GM03348 (cell line): Measurements from ENCODE around the gene DBH.

Source experiments
- DNase-seq: peaks from one replicate; pipeline ENCODE4 v3.0.0; 2012; ENCODE audit warnings: low spot score

DBH gene

DNA sequence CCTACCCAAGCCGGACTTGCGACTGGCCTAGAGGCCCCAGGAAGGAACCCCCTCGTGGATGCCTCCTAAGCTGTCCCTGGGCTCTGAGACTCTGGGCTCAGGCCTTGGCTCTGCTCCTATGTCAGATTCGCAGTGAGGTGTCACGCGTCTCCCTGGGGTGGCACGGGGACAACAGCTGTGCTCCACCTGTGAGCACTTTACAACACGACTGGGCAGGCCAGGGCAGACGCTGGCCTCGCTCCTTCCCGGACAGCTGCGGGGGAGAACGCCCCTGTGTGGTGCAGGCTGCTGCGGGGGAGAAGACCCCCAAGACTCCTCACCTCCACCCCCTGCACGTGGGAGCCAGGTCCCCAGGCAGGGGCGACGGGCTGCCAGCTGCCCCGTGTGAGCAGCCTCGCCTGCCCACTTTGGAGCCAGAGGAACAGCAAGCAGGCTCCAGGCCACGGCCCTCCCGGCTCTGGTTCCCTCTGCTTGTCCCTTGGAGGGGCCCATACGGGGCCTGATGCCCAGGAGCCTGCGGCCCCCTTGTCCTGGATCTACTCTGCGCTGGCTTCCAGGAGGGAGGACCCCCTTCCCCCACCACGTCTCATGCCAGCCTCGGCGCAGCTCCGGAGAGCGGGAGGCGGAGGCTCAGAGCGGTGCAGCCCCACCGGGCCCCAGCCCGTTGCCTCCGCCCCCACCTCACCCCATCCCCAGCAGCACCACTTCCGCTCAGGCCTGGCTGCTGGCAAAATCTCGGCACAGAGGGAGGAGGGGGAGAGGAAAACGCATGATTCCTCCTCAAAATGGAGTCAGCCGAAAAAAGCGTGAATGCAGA lies 66.0 kb downstream of the DBH start:
- DNase-seq, result no peak

DNA sequence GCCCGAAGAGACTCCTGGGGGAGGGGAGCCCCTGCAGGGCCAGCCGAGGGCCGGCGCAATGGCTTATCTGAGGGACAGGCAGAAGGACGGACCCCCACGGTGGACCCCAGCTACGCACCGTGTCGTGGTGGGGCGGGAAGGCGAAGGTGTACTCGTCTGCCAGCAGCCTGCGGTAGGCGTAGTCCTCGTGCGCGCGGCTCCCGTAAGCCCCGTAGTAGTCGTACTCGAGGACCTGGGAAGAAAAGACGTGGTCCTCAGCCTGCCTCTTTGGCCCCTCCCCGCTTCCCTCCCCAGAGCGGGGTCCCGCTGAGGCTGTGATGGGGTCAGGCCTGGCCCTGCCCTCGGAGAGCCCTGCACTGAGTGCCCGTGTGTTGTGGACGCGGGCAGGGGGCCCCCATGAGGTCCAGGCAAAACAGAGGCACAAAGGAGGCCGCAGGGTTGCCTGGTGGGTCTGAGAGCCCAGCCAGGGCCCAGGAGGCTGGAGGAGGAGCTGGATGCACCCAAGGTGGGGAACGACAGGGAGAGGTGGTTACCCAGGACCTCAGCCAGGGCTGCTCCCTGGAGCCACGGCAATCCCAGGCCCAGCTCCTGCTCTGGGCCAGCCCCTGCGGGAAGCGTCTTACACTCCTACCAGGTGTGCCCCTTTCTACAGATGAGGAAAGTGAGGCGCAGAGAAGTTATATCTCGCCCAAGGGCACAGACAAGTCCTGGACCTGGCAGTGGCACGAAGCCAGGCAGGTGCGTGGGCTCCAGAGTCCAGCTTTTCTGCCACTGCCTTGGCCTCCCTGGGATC lies 66.8 kb downstream of the DBH start:
- no peak for DNase-seq

DNA sequence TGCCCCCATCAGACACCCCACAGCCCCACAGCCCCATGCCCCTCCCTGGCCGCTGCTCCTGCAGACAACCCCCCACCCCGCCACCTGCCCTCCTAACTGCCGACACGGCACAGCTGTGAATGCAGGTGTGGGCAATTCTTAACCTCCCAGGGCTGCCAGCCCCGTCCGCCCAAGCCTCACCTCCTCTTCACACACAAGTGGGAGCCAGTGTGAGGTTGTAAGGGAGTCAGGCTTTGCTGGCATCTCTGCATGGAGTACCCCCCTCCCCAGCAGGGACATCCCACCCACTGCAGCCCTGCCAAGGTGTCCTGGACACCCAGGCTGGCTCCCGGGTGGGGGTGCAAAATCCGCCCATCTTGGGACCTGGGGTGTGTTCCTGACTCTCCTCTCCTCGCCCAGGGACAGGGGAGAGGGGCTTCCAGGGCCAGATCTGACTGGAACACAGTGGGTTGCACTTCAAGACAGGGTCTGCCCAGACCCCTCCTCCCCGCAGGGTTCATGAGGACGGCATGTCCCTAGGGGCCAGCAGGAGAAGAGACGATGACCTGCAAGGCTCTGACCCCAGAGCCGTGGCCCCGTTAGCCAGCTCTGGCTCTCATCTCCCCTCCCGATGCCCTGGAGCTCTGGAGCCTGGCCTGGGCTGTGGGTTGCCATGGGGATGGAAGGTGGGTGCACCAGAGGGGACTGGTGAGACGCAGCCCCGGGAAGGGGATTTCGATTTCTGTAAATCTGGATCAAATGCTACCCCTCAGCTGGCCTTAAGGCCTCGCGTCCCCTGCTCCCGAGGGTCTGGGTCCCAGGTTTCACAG lies 67.6 kb downstream of the DBH start:
- DNase-seq, result no peak

DNA sequence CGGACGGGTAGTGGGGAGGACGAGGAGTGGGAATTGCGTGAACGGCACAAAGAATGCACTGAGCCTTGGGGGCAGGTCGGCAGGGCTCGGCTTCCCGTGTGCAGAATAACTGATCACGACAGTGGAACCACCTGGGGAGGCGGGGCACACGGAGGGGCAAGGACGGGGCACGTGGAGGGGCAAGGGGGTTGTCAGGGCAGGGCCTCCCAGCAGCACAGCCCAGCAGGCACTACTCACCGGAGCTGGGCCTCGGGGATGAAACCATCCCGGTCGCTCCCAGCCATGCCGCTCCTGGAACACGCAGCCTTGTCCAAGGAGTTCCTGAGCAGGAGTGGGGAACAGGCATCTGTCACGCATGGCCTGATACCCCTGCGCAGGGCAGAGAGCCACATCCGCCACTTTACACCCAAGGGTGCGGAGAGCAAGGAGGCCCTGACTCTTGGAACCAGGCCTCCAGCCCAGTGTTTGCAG lies 68.6 kb downstream of the DBH start:
- DNase-seq, result no peak

DNA sequence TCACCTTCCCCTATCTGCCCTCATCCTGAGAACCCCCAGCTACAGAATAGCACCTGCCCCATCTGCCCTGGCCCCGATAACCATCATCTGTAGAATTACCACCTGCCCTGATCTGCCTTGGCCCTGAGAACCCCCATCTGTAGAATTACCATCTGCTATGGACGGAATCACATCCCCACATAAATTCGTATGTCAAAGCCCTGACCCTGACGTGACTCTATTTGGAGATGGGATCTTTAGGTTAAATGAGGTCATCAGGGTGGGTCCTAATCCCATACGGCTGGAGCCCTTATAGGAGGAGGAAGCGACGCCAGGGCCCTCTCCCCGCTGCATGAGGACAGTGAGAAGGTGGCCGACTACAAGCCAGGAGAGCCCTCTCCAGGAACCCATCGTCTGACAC lies 69.4 kb downstream of the DBH start:
- no peak for DNase-seq

DNA sequence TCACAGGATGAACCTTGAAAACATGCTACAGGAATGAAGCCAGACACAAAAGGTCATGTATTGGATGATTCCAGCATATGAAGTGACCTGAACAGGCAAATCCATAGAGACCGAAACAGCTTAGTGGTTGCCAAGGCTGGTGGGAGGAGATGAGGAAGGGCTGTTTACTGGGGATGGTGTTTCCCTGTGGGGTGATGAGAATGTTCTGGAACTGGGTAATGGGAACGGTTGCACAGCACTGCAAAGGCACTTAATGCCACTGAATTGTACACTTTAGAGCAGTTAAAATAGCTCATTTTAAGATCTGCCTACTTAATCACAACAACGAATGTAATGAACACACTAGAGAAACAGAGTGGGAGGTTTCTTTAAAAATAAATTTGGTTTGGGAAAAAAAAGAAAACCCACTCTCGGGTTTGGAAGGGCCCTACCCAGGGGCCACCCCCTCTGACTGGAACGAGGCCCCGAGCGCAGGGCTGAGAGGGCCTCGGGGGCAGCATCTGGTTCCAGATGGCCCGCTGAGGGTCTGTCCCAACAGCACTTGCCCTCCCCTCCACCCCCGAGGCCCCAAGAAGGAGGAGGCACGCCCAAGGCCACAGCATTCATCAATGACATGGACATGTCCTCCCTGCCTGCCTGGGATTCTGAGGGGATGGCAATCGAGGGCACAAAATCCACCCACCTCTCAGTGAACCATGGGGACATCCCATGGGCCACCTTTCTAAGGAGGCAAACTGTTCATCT lies 70.3 kb downstream of the DBH start:
- DNase-seq, result no peak

DNA sequence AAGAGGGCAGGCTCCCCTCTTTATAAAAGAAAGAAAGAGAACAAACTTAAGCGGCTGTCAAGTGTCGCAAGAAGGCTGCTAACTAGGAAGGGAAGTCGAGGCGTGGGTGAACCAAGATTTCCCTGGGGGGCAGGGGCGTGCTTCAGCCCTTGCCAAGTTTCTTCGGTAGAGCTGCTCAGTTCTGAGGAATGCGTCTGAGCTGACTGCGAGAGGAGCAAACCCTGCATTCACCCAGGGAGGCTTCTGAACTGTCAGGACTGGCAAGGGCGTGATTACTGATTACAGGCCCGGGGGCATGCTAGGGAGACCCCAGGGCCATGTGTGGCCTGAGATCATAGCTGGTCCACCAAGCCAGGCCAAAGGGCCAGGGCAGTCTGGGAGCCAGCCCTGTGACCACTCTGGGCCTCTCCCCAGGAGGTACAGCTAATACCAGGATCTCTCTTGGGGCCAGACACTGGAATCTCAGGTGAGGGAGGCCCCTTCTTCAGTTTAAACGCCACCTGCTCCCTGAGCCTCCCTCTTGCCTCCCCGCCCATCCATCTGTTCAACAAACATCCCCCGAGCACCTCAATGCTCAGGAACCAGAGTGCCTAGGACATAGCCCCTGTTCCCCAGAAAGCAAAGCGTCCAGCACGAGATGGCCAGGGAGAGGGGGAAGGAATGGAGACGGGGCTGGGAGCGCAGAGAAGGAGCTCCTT lies 71.1 kb downstream of the DBH start:
- no peak for DNase-seq

DNA sequence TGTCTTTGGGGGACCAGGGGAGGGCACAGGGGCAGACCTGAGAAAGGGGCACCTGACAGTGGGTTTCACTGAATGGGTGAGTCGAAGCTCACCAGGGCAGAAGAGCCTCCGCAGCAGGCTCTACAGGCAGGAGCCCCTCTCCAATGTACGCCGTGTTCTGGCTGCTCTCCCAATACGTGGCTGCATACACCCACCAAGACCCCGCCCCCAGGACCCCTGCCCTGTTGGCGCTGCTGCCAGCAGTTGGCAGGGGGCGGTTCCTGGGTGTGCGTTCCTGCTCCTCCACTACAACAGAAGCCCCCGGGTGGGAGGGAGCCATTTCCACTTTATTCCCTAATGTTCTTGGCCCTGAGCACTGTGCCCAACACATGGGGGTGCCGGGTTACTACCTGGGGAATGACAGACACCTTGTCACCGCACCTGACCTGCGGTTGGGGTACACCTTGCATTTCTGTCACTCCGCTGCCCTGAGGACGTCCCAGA lies 71.6 kb downstream of the DBH start:
- no peak for DNase-seq

DNA sequence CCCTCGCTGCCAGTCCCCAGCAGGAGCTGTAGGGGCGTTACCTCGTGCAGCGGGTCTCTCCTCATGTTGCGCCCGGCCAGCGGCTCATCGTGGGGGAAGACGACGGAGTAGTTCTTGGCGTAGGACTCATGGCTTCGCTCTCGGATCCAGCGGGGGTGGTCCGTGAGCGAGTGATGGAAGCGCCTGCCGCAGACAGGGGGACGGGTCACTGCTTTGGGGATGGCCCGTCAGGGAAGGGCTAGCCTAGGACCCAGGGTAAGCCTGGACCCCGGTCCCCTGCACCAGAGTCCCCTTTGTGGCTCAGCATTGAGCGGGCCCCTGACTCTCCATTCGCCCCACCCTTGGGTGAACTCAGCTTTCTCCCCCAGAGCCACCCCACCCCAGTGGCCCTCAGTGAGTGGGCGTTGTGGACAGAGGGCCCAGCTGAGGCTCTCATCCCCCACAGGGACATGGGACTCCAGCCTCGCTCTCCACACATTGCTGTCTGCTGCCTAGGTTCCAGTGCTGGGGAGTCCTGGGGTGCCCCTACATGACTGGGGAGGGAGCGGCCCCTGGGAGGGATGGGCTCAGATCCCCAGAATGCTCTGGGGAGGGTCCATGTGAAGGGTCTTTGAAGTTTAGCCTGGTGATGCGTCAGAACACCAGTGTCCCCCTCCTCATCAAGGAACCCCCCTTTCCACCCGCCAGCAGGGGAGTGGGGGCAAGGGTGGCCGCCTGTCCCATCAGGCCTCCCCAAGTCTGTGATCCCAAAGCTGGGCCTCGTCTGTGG lies 72.3 kb downstream of the DBH start:
- DNase-seq, result no peak
